HG02973 (cell line): ENCODE measurements around the gene EIF1.
"Not testable (repeated sequence)": the region's sequence is repeated elsewhere in the genome, so short reads cannot be mapped to it uniquely, and the experiment has no call there.

ENCODE experiments used
- ATAC-seq: cut with Tn5 transposase; IDR thresholded peaks from one replicate; pipeline ENCODE4 v1.9.1; 2021; ENCODE audit warnings: moderate library complexity; ENCODE audit not compliant: unreplicated experiment

Gene EIF1

DNA sequence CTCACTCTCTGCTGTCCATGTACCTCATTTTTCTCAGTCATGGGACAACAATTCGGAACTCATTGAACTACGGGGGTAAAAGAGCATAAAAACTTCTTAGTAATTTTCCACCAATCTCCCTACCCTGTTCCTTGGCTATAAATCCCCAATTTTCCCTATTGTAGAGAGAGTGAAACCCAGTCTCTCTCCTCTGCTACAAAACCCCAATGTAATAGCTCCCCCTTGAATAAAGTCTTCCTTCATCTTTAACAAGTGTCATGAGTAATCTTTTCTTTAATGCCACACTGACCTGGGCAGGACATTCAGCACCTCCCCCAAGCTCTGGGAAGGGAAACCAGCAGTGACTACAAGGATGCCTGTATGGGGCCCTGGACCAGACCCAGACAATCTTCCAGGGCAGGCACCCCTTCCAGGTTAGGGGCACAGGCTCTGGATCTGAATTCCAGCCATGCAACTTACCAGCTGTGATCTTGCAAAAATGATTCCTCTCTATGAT lies 10.2 kb upstream of the EIF1 start:
- ATAC-seq = no peak

DNA sequence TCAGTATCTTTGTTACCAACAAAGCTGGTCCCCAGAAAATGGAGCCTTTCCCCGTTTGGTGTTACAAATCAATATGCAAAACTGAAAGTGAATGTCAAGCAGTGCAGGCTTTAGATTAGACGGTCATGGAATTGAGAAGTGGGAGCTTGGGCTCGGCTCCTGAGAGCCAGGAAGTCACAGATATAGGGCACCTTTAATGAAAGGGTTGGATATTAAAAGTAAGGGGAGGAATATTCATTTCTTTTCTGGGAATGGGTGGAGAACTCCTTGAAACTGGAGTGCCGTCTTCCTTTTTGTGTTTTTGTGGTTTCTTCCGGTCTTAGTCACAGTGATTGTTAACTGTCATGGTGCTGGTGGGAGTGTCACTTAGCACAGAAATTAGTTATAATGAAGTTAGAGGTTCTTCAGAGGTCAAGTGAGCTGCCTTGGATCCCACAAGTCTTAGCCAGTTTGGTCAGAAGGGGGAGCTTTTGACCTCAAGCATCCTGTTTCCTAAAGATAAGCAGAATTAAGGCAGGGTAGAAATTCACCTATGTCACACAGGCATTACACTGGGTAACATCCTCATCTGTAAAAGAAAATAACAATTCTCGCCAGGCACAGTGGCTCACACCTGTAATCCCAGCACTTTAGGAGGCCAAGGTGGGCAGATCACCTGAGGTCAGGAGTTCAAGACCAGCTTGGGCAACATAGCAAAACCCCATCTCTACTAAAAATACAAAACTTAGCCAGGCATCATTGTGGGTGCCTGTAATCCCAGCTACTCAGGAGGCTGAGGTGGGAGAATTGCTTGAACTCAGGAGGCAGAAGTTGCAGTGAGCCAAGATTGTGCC lies 9.6 kb upstream of the EIF1 start:
- ATAC-seq = peak; percentile 62

GRCh38 chr17:41679740-41680425 lies 8.8 kb upstream of the EIF1 start:
- no peak for ATAC-seq

GRCh38 chr17:41680426-41681040 lies 8.2 kb upstream of the EIF1 start:
- no peak for ATAC-seq

GRCh38 chr17:41681776-41682175 lies 6.9 kb upstream of the EIF1 start:
- no peak for ATAC-seq

- no peak for ATAC-seq
Measured at GRCh38 chr17:41682631-41683030, 6.1 kb upstream of the EIF1 start.

- ATAC-seq = no peak
Measured at GRCh38 chr17:41683441-41684007, 5.2 kb upstream of the EIF1 start.

GRCh38 chr17:41684035-41684434 lies 4.7 kb upstream of the EIF1 start:
- ATAC-seq = no peak

DNA sequence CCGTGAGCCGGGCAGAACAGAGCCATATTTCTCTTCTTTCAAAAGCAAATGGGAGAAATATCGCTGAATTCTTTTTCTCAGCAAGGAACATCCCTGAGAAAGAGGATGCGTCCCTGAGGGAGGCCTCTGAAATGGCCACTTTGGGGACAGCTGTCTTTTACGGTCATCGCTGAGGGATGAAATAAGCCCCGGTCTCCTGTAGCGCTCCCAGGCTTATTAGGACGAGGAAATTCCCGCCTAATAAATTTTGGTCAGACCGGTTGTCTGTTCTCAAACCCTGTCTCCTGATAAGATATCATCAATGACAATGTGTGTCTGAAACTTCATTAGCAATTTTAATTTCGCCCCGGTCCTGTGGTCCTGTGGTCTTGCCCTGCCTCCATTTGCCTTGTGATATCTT lies 2.9 kb upstream of the EIF1 start:
- ATAC-seq = not testable (repeated sequence)

DNA sequence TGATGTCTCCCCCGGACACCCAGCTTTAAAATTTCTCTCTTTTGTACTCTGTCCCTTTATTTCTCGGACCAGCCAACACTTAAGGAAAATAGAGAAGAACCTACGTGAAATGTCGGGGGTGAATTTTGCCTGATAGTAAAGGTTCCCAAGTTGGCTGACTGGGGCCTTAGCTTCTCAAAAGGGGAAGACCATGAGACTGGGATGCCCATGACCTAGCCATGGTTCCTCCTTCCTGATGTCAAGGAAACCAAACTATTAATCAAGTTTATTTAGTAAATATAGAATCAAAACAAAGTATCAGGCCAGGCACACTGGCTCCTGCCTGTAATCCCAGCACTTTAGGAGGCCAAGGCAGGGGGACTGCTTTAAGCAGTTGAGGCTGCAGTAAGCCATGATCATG lies 2.4 kb upstream of the EIF1 start:
- no peak for ATAC-seq

GRCh38 chr17:41687828-41688640 lies 651 bp upstream of the EIF1 start:
- no peak for ATAC-seq

GRCh38 chr17:41689497-41690299 lies 1.0 kb downstream of the EIF1 start:
- no peak for ATAC-seq

GRCh38 chr17:41690497-41690896 lies 1.8 kb downstream of the EIF1 start:
- ATAC-seq = no peak

GRCh38 chr17:41691031-41691777 lies 2.5 kb downstream of the EIF1 start:
- ATAC-seq = no peak

DNA sequence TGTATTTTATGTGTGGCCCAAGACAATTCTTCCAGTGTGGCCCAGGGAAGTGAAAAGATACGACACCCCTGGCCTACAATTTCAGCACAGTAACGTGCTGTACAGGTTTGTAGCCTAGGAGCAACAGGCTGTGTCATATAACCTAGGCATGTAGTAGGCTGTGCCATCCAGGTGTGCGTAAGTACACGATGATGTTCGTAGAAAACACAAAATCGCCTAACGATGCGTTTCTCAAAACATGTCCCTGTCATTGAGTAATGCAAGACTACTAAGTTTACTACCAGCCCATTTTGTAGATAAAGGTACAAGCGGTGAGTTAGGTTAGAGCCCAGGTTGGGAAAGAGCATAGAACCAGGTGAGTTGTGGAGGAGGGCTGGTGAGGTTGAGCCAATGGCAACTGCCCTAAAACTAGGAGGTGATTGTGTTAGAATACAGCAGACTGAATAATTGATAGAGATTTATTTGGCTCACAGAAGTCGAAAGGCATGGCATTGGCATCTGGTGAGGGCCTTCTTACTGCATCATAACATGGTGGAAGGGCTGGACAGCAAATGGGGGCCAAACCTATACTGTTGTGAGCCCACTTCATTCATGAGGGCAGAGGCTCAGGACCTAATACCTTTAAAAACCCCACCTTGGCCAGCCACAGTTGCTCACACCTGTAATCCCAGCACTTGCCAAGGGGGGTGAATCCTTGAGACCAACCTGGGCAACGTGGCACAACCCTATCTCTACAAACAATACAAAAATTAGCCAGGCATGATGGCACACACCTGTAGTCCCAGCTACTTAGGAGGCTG lies 4.2 kb downstream of the EIF1 start:
- no peak for ATAC-seq

DNA sequence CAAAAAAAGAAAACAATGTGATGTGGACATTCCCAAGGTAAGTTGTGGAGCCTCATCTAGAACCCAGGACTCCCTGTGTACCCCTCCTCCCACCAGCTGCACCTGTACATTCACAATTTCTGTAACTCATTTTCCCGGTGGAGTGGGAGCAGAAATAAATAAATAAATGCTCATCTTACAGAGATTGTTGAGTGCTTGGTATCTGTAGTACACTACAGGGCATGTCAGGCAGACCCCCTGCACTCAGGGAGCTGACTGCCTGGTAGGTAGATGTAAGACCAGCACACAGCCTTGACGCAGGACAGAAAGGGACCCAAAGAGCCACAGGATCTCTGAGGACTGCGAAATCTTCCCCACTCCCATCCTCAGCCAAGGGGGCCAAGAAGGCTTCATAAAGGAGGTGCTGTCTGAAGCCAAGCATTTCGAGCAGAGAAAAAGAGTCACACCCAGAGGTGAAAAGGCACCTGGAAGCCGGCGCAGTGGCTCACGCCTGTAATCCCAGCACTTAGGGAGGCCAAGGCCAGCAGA lies 6.5 kb downstream of the EIF1 start:
- no peak for ATAC-seq

GRCh38 chr17:41695954-41696757 lies 7.5 kb downstream of the EIF1 start:
- no peak for ATAC-seq
